ENCODE measurements around the gene RNF180. TPM values are rescaled to one million over a fixed set of nuclear protein-coding genes. Genes with fewer than 3 reads are reported as not detected.

Gene RNF180
- total RNA-seq, 1 experiment from 2014 or later: 2.7 TPM

DNA sequence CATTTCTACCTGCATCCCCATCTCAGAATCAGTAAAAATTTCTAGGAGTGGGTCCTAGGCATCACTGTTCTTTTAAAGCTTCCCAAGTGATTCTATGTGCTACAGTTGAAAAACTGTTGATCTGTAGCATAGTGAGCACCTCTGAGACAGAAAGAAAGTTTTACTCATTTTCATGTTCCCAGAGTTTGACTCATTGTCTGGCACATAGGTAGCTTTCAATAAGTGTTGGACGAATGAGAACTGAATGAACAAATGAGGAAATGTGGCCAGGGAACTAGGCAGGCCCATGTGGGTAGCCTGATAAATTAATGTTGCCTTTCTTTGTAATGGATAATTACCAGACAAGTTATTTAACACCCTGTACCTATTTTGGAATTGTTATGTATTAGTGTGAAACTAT, 33.8 kb downstream of the RNF180 start (continued):
- TF ChIP-seq, protein P1, sequence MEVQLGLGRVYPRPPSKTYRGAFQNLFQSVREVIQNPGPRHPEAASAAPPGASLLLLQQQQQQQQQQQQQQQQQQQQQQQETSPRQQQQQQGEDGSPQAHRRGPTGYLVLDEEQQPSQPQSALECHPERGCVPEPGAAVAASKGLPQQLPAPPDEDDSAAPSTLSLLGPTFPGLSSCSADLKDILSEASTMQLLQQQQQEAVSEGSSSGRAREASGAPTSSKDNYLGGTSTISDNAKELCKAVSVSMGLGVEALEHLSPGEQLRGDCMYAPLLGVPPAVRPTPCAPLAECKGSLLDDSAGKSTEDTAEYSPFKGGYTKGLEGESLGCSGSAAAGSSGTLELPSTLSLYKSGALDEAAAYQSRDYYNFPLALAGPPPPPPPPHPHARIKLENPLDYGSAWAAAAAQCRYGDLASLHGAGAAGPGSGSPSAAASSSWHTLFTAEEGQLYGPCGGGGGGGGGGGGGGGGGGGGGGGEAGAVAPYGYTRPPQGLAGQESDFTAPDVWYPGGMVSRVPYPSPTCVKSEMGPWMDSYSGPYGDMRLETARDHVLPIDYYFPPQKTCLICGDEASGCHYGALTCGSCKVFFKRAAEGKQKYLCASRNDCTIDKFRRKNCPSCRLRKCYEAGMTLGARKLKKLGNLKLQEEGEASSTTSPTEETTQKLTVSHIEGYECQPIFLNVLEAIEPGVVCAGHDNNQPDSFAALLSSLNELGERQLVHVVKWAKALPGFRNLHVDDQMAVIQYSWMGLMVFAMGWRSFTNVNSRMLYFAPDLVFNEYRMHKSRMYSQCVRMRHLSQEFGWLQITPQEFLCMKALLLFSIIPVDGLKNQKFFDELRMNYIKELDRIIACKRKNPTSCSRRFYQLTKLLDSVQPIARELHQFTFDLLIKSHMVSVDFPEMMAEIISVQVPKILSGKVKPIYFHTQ (CRISPR knock-in tag; IDR thresholded peaks at IDR 0.05): no peak
- TF ChIP-seq JUN (CRISPR knock-in tag; IDR thresholded peaks at IDR 0.05) (no peak), ZNF671 (CRISPR knock-in tag; IDR thresholded peaks at IDR 0.05) (no peak)

DNA sequence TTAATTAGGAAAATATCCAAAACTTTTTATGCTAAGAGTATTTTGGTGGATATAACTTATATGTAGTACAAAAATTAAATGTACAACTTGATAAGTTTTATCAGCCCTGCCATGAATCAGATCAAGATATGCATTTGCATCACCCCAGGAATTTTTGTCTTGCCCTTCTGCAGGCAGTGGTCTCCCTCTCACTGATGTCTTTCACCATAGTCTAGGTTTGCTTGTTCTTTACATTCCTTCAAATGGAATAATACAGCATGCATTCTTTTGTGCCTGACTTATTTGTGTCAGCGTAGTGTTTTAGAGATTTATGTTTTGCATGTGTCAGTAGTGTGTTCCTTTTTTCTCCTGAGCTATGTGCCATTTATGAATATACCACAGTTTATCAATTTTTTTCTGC, 36.4 kb downstream of the RNF180 start:
- no peak for DNase-seq (ENCODE audit: low spot score)
- TF ChIP-seq TEAD1 (CRISPR knock-in tag; IDR thresholded peaks at IDR 0.05) (no peak), JUN (CRISPR knock-in tag; IDR thresholded peaks at IDR 0.05) (no peak)
- TF ChIP-seq, protein P2, sequence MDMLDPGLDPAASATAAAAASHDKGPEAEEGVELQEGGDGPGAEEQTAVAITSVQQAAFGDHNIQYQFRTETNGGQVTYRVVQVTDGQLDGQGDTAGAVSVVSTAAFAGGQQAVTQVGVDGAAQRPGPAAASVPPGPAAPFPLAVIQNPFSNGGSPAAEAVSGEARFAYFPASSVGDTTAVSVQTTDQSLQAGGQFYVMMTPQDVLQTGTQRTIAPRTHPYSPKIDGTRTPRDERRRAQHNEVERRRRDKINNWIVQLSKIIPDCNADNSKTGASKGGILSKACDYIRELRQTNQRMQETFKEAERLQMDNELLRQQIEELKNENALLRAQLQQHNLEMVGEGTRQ (CRISPR knock-in tag; IDR thresholded peaks at IDR 0.05): no peak
- CTCF ChIA-PET: no interaction called here
- no peaks in the 10 kb centered on the region for H3K36me3 Mint-ChIP-seq
- no peaks in the 10 kb centered on the region for H3K27me3 Mint-ChIP-seq (ENCODE audit: low read depth)
- POLR2A ChIA-PET: no interaction called here
- ATAC-seq: no peak
- H3K27ac Mint-ChIP-seq: no peak overlapping the region
- H3K4me1 Mint-ChIP-seq: no peaks in the 10 kb centered on the region
- no peaks in the 10 kb centered on the region for H3K9me3 Mint-ChIP-seq
- no peak overlapping the region for H3K4me3 Mint-ChIP-seq

DNA sequence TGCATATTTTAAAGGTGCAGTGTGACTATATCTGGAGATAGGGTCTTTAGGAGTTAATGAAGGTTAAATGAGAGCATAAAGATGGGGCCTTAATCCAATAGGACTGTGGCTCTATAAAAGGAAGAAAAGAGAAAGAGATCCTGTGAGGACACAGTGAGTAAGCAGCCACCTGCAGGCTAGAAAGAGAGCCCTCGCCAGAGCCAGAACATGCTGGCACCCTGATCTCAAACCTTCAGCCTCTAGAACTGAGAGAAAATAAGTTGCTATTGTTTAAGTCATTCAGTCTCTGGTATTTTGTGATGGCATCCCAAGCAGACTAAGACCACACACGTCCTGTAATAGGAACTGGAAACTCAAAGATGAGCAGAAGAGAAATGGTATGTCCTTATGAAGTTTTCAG, 41.0 kb downstream of the RNF180 start:
- CTCF ChIA-PET: no interaction called here
- H3K27me3 Mint-ChIP-seq (ENCODE audit: low read depth): no peaks in the 10 kb centered on the region

DNA sequence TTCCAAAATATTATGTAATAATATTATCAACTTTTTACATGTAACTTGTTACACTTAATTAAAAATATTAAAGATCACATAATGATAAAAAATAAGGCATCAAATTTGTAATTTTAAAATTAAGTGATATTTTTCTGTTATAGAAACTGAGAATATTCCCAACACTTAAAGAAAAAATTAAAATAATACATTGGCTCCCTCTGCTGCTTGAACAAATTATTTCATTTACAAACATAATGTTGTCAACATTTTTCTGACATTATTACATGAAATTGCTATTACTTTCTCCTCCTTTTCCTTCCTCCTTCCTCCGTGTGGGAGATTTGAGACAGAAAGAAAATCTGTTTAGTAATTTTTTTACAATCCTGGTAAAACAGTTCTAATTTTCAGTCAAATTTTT, 42.3 kb downstream of the RNF180 start:
- DNase-seq (ENCODE audit: low spot score) (no peak), ATAC-seq (no peak)
- POLR2A ChIA-PET: no interaction called here
- CTCF ChIA-PET: interaction anchor here (3.0 kb wide), 1 partner anchor 60 kb away, joined by 12 read pairs; no protein-coding TSS in a partner anchor
- Mint-ChIP-seq H3K36me3 (no peaks in the 10 kb centered on the region), H3K9me3 (no peaks in the 10 kb centered on the region), H3K4me1 (no peaks in the 10 kb centered on the region), H3K27me3 (ENCODE audit: low read depth) (no peaks in the 10 kb centered on the region), H3K4me3 (no peak overlapping the region), H3K27ac (no peak overlapping the region)
- TF ChIP-seq PRRX2 (CRISPR knock-in tag; IDR thresholded peaks at IDR 0.05): no peak
- TF ChIP-seq, protein P3, sequence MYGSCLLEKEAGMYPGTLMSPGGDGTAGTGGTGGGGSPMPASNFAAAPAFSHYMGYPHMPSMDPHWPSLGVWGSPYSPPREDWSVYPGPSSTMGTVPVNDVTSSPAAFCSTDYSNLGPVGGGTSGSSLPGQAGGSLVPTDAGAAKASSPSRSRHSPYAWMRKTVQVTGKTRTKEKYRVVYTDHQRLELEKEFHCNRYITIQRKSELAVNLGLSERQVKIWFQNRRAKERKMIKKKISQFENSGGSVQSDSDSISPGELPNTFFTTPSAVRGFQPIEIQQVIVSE (CRISPR knock-in tag; IDR thresholded peaks at IDR 0.05; ENCODE audit: borderline replicate concordance): no peak
- TF ChIP-seq ZNF219 (CRISPR knock-in tag; IDR thresholded peaks at IDR 0.05; ENCODE audit: borderline replicate concordance): no peak
- no peak for TF ChIP-seq FOXK1 (CRISPR knock-in tag; IDR thresholded peaks at IDR 0.05)
- TF ChIP-seq, protein P4, sequence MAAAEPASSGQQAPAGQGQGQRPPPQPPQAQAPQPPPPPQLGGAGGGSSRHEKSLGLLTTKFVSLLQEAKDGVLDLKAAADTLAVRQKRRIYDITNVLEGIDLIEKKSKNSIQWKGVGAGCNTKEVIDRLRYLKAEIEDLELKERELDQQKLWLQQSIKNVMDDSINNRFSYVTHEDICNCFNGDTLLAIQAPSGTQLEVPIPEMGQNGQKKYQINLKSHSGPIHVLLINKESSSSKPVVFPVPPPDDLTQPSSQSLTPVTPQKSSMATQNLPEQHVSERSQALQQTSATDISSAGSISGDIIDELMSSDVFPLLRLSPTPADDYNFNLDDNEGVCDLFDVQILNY (CRISPR knock-in tag; IDR thresholded peaks at IDR 0.05): no peak
- TF ChIP-seq, protein P5, sequence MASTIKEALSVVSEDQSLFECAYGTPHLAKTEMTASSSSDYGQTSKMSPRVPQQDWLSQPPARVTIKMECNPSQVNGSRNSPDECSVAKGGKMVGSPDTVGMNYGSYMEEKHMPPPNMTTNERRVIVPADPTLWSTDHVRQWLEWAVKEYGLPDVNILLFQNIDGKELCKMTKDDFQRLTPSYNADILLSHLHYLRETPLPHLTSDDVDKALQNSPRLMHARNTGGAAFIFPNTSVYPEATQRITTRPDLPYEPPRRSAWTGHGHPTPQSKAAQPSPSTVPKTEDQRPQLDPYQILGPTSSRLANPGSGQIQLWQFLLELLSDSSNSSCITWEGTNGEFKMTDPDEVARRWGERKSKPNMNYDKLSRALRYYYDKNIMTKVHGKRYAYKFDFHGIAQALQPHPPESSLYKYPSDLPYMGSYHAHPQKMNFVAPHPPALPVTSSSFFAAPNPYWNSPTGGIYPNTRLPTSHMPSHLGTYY (CRISPR knock-in tag; IDR thresholded peaks at IDR 0.05): no peak
- TF ChIP-seq, protein P6, sequence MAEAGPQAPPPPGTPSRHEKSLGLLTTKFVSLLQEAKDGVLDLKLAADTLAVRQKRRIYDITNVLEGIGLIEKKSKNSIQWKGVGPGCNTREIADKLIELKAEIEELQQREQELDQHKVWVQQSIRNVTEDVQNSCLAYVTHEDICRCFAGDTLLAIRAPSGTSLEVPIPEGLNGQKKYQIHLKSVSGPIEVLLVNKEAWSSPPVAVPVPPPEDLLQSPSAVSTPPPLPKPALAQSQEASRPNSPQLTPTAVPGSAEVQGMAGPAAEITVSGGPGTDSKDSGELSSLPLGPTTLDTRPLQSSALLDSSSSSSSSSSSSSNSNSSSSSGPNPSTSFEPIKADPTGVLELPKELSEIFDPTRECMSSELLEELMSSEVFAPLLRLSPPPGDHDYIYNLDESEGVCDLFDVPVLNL (CRISPR knock-in tag; IDR thresholded peaks at IDR 0.05; ENCODE audit: borderline replicate concordance, low read depth): no peak
- no peak for TF ChIP-seq EMX1 (CRISPR knock-in tag; IDR thresholded peaks at IDR 0.05)
- no peak for TF ChIP-seq GTF2I (CRISPR knock-in tag; conservative IDR thresholded peaks at IDR 0.05)

More for the DNA sequence above, 41.0 kb downstream of the RNF180 start:
- no peak for DNase-seq (ENCODE audit: low spot score)
- POLR2A ChIA-PET: no interaction called here
- Mint-ChIP-seq H3K36me3 (no peaks in the 10 kb centered on the region), H3K27ac (no peak overlapping the region), H3K4me3 (no peak overlapping the region), H3K9me3 (no peaks in the 10 kb centered on the region), H3K4me1 (no peaks in the 10 kb centered on the region)
- ATAC-seq: no peak; the same call in 1 of the 2 replicates
- no peak for TF ChIP-seq SOX15 (CRISPR knock-in tag; IDR thresholded peaks at IDR 0.05)
- TF ChIP-seq, protein P7, sequence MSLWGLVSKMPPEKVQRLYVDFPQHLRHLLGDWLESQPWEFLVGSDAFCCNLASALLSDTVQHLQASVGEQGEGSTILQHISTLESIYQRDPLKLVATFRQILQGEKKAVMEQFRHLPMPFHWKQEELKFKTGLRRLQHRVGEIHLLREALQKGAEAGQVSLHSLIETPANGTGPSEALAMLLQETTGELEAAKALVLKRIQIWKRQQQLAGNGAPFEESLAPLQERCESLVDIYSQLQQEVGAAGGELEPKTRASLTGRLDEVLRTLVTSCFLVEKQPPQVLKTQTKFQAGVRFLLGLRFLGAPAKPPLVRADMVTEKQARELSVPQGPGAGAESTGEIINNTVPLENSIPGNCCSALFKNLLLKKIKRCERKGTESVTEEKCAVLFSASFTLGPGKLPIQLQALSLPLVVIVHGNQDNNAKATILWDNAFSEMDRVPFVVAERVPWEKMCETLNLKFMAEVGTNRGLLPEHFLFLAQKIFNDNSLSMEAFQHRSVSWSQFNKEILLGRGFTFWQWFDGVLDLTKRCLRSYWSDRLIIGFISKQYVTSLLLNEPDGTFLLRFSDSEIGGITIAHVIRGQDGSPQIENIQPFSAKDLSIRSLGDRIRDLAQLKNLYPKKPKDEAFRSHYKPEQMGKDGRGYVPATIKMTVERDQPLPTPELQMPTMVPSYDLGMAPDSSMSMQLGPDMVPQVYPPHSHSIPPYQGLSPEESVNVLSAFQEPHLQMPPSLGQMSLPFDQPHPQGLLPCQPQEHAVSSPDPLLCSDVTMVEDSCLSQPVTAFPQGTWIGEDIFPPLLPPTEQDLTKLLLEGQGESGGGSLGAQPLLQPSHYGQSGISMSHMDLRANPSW (CRISPR knock-in tag; conservative IDR thresholded peaks at IDR 0.05; ENCODE audit: low read depth): no peak

All from WTC11 (cell line).